Subcutaneous abdominal adipose tissue (tissue), 5 donors: Measurements from ENCODE around the gene PKHD1.

Experiments
- H3K27ac ChIP-seq: one replicate; pipeline ENCODE4 v1.7.0; 2013; ENCODE audit warnings: low read depth, mild to moderate bottlenecking, inconsistent platforms, low read length, moderate library complexity
- H3K27me3 ChIP-seq, 5 donors: one replicate each; pipeline ENCODE4 v1.7.0; 2013; ENCODE audit warnings: low read length in 5 of 5, inconsistent platforms in 1 of 5; ENCODE audit not compliant: control insufficient read depth in 5 of 5, insufficient read depth in 4 of 5
- H3K36me3 ChIP-seq, 5 donors: one replicate each; pipeline ENCODE4 v1.7.0; 2013; ENCODE audit warnings: low read length in 5 of 5; ENCODE audit not compliant: control insufficient read depth in 5 of 5, insufficient read depth in 5 of 5
- H3K4me1 ChIP-seq, 5 donors: one replicate each; pipeline ENCODE4 v1.7.0; 2013; ENCODE audit warnings: low read length in 5 of 5, mild to moderate bottlenecking in 3 of 5, moderate library complexity in 1 of 5; ENCODE audit not compliant: control insufficient read depth in 5 of 5, insufficient read depth in 5 of 5
- H3K4me3 ChIP-seq, 5 donors: one replicate each; pipeline ENCODE4 v1.7.0; 2013; ENCODE audit warnings: low read length in 5 of 5, low read depth in 1 of 5
- H3K9ac ChIP-seq, 5 donors: one replicate each; pipeline ENCODE4 v1.7.0; 2013; ENCODE audit warnings: low read length in 5 of 5, mild to moderate bottlenecking in 4 of 5, moderate library complexity in 3 of 5
- H3K9me3 ChIP-seq, 5 donors: one replicate each; pipeline ENCODE4 v1.7.0; 2013; ENCODE audit warnings: low read length in 5 of 5; ENCODE audit not compliant: control insufficient read depth in 5 of 5
- donor health status: healthy.
- donor health status: healthy.
- donor health status: healthy.
- donor health status: healthy.
- donor health status: healthy.

Gene PKHD1

GRCh38 chr6:51660767-51661166 lies 426.6 kb downstream of the PKHD1 start:
- Histone ChIP-seq H3K27ac (no peak overlapping the region), H3K4me3 (no peak overlapping the region), H3K27me3 (no peaks in the 10 kb centered on the region), H3K36me3 (no peaks in the 10 kb centered on the region), H3K9me3 (no peaks in the 10 kb centered on the region), H3K9ac (no peak overlapping the region), H3K4me1 (no peaks in the 10 kb centered on the region)

- Histone ChIP-seq H3K4me3 (no peak overlapping the region), H3K27me3 (no peaks in the 10 kb centered on the region), H3K4me1 (no peaks in the 10 kb centered on the region), H3K9ac (no peak overlapping the region), H3K9me3 (no peaks in the 10 kb centered on the region), H3K36me3 (no peaks in the 10 kb centered on the region), H3K27ac (no peak overlapping the region)
Measured at GRCh38 chr6:51657491-51657890, 429.9 kb downstream of the PKHD1 start.

- Histone ChIP-seq H3K9me3 (no peaks in the 10 kb centered on the region), H3K36me3 (no peaks in the 10 kb centered on the region), H3K4me3 (no peak overlapping the region), H3K27me3 (no peaks in the 10 kb centered on the region), H3K4me1 (peaks cover 0 to 7% (median 5%) of the 10 kb centered on the region in 5 donors), H3K9ac (no peak overlapping the region), H3K27ac (no peak overlapping the region)
Measured at GRCh38 chr6:51655517-51655916, 431.9 kb downstream of the PKHD1 start.

- H3K9me3 ChIP-seq, result no peaks in the 10 kb centered on the region
- H3K27ac ChIP-seq, result no peak overlapping the region
- H3K36me3 ChIP-seq, result no peaks in the 10 kb centered on the region
- no peak overlapping the region for H3K4me3 ChIP-seq
- H3K9ac ChIP-seq, result no peak overlapping the region
- H3K27me3 ChIP-seq, result no peaks in the 10 kb centered on the region
- H3K4me1 ChIP-seq, result peaks cover 0 to 8% (median 7%) of the 10 kb centered on the region in 5 donors
Measured at GRCh38 chr6:51654647-51655046, 432.8 kb downstream of the PKHD1 start.

GRCh38 chr6:51651132-51651817 lies 436.1 kb downstream of the PKHD1 start:
- H3K27ac ChIP-seq, result no peak overlapping the region
- H3K4me3 ChIP-seq, result no peak overlapping the region

GRCh38 chr6:51648774-51649173 lies 438.6 kb downstream of the PKHD1 start:
- Histone ChIP-seq H3K4me3 (no peak overlapping the region), H3K27me3 (no peaks in the 10 kb centered on the region), H3K4me1 (peaks cover 0 to 8% (median 7%) of the 10 kb centered on the region in 5 donors), H3K27ac (no peak overlapping the region), H3K9me3 (no peaks in the 10 kb centered on the region), H3K36me3 (no peaks in the 10 kb centered on the region), H3K9ac (no peak overlapping the region)

More at GRCh38 chr6:51651132-51651817, 436.1 kb downstream of the PKHD1 start:
- Histone ChIP-seq H3K9me3 (no peaks in the 10 kb centered on the region), H3K4me1 (peaks cover 0 to 8% (median 7%) of the 10 kb centered on the region in 5 donors), H3K36me3 (no peaks in the 10 kb centered on the region), H3K9ac (no peak overlapping the region), H3K27me3 (no peaks in the 10 kb centered on the region)

- Histone ChIP-seq H3K27me3 (no peaks in the 10 kb centered on the region), H3K9me3 (no peaks in the 10 kb centered on the region), H3K4me1 (peaks cover 0 to 8% (median 7%) of the 10 kb centered on the region in 5 donors), H3K4me3 (no peak overlapping the region), H3K36me3 (no peaks in the 10 kb centered on the region), H3K9ac (no peak overlapping the region), H3K27ac (no peak overlapping the region)
Measured at GRCh38 chr6:51648236-51648635, 439.2 kb downstream of the PKHD1 start.

GRCh38 chr6:51644426-51644825 lies 443.0 kb downstream of the PKHD1 start:
- Histone ChIP-seq H3K4me3 (no peak overlapping the region), H3K9me3 (no peaks in the 10 kb centered on the region), H3K4me1 (peaks cover 0 to 4% (median 0%) of the 10 kb centered on the region in 5 donors), H3K27ac (no peak overlapping the region), H3K36me3 (no peaks in the 10 kb centered on the region), H3K27me3 (no peaks in the 10 kb centered on the region), H3K9ac (no peak overlapping the region)

GRCh38 chr6:51640021-51640420 lies 447.4 kb downstream of the PKHD1 start:
- Histone ChIP-seq H3K27ac (no peak overlapping the region), H3K9ac (no peak overlapping the region), H3K4me1 (peaks cover 0 to 7% (median 0%) of the 10 kb centered on the region in 5 donors), H3K36me3 (no peaks in the 10 kb centered on the region), H3K27me3 (no peaks in the 10 kb centered on the region), H3K4me3 (no peak overlapping the region), H3K9me3 (no peaks in the 10 kb centered on the region)

GRCh38 chr6:51633424-51633823 lies 454.0 kb downstream of the PKHD1 start:
- Histone ChIP-seq H3K9ac (no peak overlapping the region), H3K9me3 (no peaks in the 10 kb centered on the region), H3K4me1 (no peaks in the 10 kb centered on the region), H3K27ac (no peak overlapping the region), H3K27me3 (no peaks in the 10 kb centered on the region), H3K4me3 (no peak overlapping the region), H3K36me3 (no peaks in the 10 kb centered on the region)
